ENCODE results near the gene GMFB.

GMFB gene

DNA sequence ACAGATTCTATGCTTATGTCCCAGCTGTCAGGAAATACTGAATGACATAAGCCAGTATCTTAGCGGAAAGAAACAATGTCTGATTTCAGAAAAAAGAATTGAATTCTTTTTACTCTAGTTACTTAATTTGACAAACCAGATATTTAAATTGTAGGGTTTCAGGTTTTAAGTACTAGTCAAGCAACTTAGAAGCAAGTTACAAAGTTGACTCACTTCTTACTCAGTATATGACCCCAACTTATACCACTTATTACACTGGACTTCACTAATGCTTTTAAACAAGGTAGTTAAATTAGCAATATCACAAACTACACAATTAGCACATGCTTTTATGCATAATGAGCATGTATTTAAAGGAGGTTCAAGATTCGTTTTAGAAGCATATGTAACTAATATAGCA lies 7.1 kb downstream of the GMFB start:
- no peak for ATAC-seq
- TF ChIP-seq ZFP3 (CRISPR knock-in tag; IDR thresholded peaks at IDR 0.05) (no peak), GLIS3 (CRISPR knock-in tag; IDR thresholded peaks at IDR 0.05) (no peak), ARNTL (CRISPR knock-in tag; IDR thresholded peaks at IDR 0.05; ENCODE audit: borderline replicate concordance, low read depth) (no peak), SNAI2 (CRISPR knock-in tag; IDR thresholded peaks at IDR 0.05) (no peak)
- TF ChIP-seq, protein P1, sequence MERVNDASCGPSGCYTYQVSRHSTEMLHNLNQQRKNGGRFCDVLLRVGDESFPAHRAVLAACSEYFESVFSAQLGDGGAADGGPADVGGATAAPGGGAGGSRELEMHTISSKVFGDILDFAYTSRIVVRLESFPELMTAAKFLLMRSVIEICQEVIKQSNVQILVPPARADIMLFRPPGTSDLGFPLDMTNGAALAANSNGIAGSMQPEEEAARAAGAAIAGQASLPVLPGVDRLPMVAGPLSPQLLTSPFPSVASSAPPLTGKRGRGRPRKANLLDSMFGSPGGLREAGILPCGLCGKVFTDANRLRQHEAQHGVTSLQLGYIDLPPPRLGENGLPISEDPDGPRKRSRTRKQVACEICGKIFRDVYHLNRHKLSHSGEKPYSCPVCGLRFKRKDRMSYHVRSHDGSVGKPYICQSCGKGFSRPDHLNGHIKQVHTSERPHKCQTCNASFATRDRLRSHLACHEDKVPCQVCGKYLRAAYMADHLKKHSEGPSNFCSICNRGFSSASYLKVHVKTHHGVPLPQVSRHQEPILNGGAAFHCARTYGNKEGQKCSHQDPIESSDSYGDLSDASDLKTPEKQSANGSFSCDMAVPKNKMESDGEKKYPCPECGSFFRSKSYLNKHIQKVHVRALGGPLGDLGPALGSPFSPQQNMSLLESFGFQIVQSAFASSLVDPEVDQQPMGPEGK (CRISPR knock-in tag; IDR thresholded peaks at IDR 0.05; ENCODE audit: borderline replicate concordance), result no peak

DNA sequence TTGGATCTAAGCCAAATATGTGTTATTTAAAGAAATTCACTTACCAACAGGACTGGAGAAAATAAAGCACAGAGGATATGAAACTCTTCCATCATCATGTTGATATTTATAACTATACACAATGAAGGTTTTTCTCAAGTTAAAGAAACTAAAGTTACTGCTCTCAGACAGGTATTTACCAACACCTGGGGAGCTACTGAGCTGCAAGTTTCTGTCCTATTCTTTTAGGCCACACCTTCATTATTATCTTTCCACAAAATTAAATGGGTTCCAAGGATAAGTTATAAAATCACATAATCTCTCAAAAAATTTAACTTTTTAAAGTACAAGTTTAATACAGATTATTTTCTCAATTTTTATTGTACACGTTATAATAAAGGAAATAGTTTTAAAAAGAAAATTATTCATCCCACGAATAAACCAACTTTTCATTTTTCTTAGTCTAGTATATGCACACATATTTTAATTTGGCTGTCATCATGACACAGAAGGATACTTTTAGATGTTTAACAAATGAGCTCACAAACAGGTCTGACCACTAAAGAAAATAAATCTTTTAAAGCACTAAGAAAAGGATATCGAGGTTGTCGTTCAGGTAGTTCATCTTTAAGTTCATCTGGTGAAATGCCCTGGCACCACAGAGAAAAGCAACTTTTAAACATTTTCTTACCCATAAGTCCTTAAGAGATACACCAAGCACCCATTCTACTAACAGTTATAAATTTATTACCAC lies 7.8 kb downstream of the GMFB start:
- TF ChIP-seq ZC3H10 (CRISPR knock-in tag; IDR thresholded peaks at IDR 0.05) (no peak), ESRRG (CRISPR knock-in tag; IDR thresholded peaks at IDR 0.05) (no peak), ISL1 (CRISPR knock-in tag; IDR thresholded peaks at IDR 0.05) (no peak), ARNTL (CRISPR knock-in tag; IDR thresholded peaks at IDR 0.05; ENCODE audit: borderline replicate concordance, low read depth) (no peak), CSDC2 (CRISPR knock-in tag; IDR thresholded peaks at IDR 0.05) (no peak), RARB (CRISPR knock-in tag; IDR thresholded peaks at IDR 0.05) (no peak), ZFP3 (CRISPR knock-in tag; IDR thresholded peaks at IDR 0.05) (no peak)
- TF ChIP-seq, protein P2, sequence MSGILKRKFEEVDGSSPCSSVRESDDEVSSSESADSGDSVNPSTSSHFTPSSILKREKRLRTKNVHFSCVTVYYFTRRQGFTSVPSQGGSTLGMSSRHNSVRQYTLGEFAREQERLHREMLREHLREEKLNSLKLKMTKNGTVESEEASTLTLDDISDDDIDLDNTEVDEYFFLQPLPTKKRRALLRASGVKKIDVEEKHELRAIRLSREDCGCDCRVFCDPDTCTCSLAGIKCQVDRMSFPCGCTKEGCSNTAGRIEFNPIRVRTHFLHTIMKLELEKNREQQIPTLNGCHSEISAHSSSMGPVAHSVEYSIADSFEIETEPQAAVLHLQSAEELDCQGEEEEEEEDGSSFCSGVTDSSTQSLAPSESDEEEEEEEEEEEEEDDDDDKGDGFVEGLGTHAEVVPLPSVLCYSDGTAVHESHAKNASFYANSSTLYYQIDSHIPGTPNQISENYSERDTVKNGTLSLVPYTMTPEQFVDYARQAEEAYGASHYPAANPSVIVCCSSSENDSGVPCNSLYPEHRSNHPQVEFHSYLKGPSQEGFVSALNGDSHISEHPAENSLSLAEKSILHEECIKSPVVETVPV (CRISPR knock-in tag; IDR thresholded peaks at IDR 0.05), result no peak
- TF ChIP-seq, protein P3, sequence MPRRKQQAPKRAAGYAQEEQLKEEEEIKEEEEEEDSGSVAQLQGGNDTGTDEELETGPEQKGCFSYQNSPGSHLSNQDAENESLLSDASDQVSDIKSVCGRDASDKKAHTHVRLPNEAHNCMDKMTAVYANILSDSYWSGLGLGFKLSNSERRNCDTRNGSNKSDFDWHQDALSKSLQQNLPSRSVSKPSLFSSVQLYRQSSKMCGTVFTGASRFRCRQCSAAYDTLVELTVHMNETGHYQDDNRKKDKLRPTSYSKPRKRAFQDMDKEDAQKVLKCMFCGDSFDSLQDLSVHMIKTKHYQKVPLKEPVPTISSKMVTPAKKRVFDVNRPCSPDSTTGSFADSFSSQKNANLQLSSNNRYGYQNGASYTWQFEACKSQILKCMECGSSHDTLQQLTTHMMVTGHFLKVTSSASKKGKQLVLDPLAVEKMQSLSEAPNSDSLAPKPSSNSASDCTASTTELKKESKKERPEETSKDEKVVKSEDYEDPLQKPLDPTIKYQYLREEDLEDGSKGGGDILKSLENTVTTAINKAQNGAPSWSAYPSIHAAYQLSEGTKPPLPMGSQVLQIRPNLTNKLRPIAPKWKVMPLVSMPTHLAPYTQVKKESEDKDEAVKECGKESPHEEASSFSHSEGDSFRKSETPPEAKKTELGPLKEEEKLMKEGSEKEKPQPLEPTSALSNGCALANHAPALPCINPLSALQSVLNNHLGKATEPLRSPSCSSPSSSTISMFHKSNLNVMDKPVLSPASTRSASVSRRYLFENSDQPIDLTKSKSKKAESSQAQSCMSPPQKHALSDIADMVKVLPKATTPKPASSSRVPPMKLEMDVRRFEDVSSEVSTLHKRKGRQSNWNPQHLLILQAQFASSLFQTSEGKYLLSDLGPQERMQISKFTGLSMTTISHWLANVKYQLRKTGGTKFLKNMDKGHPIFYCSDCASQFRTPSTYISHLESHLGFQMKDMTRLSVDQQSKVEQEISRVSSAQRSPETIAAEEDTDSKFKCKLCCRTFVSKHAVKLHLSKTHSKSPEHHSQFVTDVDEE (CRISPR knock-in tag; IDR thresholded peaks at IDR 0.05), result no peak
- no peak for ATAC-seq

DNA sequence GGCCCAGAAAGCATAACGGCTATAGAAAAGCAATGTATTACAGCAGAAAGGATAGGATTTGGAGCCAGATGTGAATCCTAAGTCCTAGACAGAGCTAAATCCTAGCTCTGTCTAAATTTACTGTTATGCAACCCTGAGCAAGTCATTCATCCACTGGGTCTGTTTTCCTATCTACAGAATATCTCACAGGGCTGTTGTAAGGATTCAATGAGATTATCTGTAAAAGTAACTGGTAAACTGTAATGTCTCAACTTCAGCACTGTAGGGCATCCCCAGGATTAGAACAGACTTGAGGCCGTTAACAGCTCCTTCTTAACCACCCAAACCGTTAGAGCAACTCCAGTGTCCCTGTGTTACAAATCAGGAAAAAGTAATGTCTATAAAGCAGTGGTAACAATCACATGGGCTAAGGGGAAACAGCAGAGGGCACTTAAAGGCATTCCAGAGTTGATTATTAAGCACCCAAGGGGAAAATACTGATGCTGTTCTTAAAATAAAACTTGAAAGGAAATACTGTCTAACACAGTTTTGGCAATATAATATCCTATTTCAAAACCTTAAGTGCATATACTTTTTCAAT lies 10.1 kb downstream of the GMFB start:
- ATAC-seq, result no peak
- TF ChIP-seq, protein P4, sequence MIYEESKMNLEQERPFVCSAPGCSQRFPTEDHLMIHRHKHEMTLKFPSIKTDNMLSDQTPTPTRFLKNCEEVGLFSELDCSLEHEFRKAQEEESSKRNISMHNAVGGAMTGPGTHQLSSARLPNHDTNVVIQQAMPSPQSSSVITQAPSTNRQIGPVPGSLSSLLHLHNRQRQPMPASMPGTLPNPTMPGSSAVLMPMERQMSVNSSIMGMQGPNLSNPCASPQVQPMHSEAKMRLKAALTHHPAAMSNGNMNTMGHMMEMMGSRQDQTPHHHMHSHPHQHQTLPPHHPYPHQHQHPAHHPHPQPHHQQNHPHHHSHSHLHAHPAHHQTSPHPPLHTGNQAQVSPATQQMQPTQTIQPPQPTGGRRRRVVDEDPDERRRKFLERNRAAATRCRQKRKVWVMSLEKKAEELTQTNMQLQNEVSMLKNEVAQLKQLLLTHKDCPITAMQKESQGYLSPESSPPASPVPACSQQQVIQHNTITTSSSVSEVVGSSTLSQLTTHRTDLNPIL (CRISPR knock-in tag; IDR thresholded peaks at IDR 0.05; ENCODE audit: low read depth), result no peak
- TF ChIP-seq ZNF8 (CRISPR knock-in tag; IDR thresholded peaks at IDR 0.05) (no peak), RARB (CRISPR knock-in tag; IDR thresholded peaks at IDR 0.05) (no peak)

DNA sequence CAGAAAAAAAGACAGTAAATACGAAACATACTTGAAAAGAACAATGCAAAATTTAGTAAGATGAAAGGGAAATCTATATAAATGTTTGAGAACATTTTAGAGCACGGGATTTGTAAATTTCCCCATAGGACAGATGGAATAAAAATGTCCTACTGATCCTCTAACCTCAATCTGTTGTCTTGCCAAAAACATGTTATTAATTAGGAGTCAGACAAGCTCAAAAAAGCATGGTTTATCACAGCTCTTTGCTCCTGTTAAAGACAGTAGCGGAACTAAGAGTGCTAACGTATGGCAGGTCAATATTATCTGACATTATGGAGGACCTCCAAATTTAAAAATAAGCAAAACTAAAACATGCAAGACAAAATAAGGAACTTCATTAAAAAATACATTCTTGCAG lies 12.9 kb downstream of the GMFB start:
- TF ChIP-seq CSDC2 (CRISPR knock-in tag; IDR thresholded peaks at IDR 0.05) (no peak), ZNF70 (CRISPR knock-in tag; IDR thresholded peaks at IDR 0.05) (no peak), TCF4 (CRISPR knock-in tag; IDR thresholded peaks at IDR 0.05; ENCODE audit: borderline replicate concordance) (no peak), ISL1 (CRISPR knock-in tag; IDR thresholded peaks at IDR 0.05) (no peak)
- TF ChIP-seq, protein P2 (CRISPR knock-in tag; IDR thresholded peaks at IDR 0.05), result no peak
- ATAC-seq, result no peak

Data from SK-N-SH treated with all-trans-retinoic acid at 6 μM for 48 hours (cell line).